ENCODE measurements around the gene DHRSX. TPM values are rescaled to one million over a fixed set of nuclear protein-coding genes. Genes with fewer than 3 reads are reported as not detected.

DHRSX gene
- total and polyA plus RNA-seq, 11 donors = 14.6 to 36.1 (median 24.1) TPM

DNA sequence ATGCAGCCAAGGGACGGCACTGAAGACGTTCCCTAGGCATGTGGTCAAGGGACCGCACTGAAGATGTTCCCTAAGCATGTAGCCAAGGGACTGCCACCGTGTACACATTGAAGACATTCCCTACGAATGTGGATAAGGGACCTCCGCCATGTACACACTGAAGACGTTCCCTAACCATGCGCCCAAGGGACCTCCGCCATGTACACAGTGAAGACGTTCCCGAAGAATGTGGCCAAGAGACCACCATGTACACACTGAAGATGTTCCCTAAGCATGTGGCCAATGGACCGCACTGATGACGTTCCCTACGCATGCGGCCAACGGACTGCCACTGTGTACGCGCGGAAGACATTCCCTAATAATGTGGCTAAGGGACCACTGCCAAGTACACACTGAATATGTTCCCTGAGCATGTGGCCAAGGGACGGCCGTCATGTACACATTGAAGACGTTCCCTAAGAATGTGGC is 48.4 kb downstream of the DHRSX start:
- peaks cover 0 to 7% (median 0%) of the 10 kb centered on the region in 12 donors for H3K4me1 ChIP-seq
- H3K9me3 ChIP-seq = peaks cover 0 to 4% (median 0%) of the 10 kb centered on the region in 12 donors
- intact Hi-C loops (cut with DNase I) = no loop called here
- no peak overlapping the region for H3K27ac ChIP-seq
- TF ChIP-seq POLR2A (IDR thresholded peaks at IDR 0.05) = no peak
- TF ChIP-seq CTCF (IDR thresholded peaks at IDR 0.05) = no peak
- DNase-seq (no peak), ATAC-seq (no peak)
- H3K27me3 ChIP-seq = no peaks in the 10 kb centered on the region
- no peak overlapping the region for H3K4me3 ChIP-seq
- 89 to 95% (median 93%) methylated on average over 22 of the region's 22 CpGs for WGBS, 4 donors
- peaks cover 0 to 5% (median 0%) of the 10 kb centered on the region in 9 donors for H3K36me3 ChIP-seq

DNA sequence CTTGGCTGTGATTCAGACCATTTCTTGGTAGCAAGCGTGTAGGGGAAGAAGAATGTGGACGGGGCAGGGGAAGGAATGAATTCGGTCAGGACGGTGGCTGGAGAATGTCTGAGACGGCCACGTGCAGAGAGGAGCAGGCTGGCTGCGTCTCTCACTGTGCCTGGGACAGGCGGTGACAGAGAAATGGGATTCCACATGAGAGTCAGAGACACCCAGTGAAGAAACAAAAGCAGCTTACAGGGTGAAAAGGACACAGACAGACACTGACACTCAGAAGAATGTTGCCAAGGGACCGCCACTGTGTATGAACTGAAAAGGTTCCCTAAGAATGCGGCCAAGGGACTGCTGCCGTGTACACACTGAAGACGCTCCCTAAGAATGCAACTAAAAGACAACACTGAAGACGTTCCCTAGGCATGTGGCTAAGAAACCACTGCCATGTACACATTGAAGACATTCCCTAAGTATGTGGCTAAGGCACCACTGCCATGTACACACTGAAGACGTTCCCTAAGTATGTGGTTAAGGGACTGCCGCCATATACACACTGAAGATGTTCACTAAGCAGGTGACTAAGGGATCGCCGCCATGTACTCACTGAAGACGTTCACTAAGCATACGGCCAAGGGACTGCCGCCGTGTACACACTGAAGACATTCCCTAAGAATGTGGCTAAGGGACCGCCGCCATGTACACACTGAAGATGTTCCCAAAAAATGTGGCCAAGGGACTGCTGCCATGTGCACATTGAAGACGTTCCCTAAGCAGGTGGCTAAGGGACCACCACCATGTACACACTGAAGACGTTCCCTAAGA is 49.1 kb downstream of the DHRSX start:
- intact Hi-C loops (cut with DNase I) = no loop called here
- DNase-seq (no peak), ATAC-seq (no peak)
- WGBS, 4 donors = 74 to 80% (median 76%) methylated on average over 25 of the region's 25 CpGs
- no peak overlapping the region for H3K4me3 ChIP-seq
- peaks cover 0 to 5% (median 0%) of the 10 kb centered on the region in 9 donors for H3K36me3 ChIP-seq
- peaks cover 0 to 4% (median 0%) of the 10 kb centered on the region in 12 donors for H3K9me3 ChIP-seq
- TF ChIP-seq POLR2A (IDR thresholded peaks at IDR 0.05) = no peak
- TF ChIP-seq CTCF (IDR thresholded peaks at IDR 0.05) = no peak
- H3K27ac ChIP-seq = no peak overlapping the region
- no peaks in the 10 kb centered on the region for H3K27me3 ChIP-seq
- H3K4me1 ChIP-seq = peaks cover 0 to 7% (median 0%) of the 10 kb centered on the region in 12 donors

- no peaks in the 10 kb centered on the region for H3K27me3 ChIP-seq
- H3K4me3 ChIP-seq = no peak overlapping the region
- H3K27ac ChIP-seq = no peak overlapping the region
- WGBS, 4 donors = 73 to 88% (median 74%) methylated on average over 5 of the region's 5 CpGs
- intact Hi-C loops (cut with DNase I) = no loop called here
- no peak for DNase-seq
- TF ChIP-seq CTCF (IDR thresholded peaks at IDR 0.05) = no peak
- no peak for TF ChIP-seq POLR2A (IDR thresholded peaks at IDR 0.05)
- H3K36me3 ChIP-seq = peaks cover 0 to 5% (median 0%) of the 10 kb centered on the region in 9 donors
- peaks cover 0 to 4% (median 0%) of the 10 kb centered on the region in 12 donors for H3K9me3 ChIP-seq
- no peak for ATAC-seq
- H3K4me1 ChIP-seq = peaks cover 0 to 7% (median 0%) of the 10 kb centered on the region in 12 donors
Observed at GRCh38 chrX:2450681-2451080, 50.1 kb downstream of the DHRSX start.

DNA sequence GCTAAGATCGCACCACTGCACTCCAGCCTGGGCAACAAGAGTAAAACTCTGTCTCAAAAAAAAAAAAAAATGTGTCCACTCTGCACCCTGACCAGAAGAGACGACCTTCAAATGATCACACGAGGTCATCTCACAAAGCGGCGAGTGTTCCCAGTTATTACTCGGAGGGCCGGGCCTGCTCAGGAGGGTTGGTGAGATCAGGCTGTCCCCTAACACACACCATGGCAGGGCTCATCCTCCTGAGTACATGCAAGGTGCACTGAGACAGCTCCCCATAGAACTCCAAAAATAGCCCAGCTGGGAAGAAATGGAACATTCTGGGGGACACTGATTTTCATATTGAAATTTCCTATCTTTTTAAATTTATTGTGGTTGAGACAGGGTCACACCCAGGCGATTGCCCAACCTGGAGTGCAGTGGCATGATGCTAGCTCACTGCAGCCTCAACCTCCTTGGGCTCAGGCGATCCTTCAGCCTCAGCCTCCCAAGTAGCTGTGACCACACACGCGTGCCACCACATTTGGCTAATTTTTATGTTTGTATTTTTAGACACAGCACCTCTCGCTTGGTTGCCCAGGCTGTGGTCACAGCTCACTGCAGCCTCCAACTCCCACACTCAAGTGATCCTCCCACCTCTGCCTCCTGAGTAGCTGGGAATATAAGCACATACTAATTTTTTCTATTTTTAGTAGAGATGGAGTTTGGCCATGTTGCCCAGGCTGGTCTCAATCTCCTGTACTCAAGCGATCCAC is 51.5 kb downstream of the DHRSX start:
- intact Hi-C loops (cut with DNase I) = no loop called here
- H3K27ac ChIP-seq = no peak overlapping the region
- peaks cover 0 to 4% (median 0%) of the 10 kb centered on the region in 12 donors for H3K9me3 ChIP-seq
- no peak overlapping the region for H3K4me3 ChIP-seq
- ATAC-seq (peak in 1 of 4 donors; percentile 55), DNase-seq (no peak)
- peaks cover 0 to 5% (median 0%) of the 10 kb centered on the region in 9 donors for H3K36me3 ChIP-seq
- TF ChIP-seq CTCF (IDR thresholded peaks at IDR 0.05) = no peak
- no peak for TF ChIP-seq POLR2A (IDR thresholded peaks at IDR 0.05)
- H3K4me1 ChIP-seq = peaks cover 0 to 7% (median 0%) of the 10 kb centered on the region in 12 donors
- H3K27me3 ChIP-seq = no peaks in the 10 kb centered on the region
- 91 to 98% (median 94%) methylated on average over 13 of the region's 13 CpGs for WGBS, 4 donors

All from heart left ventricle (tissue), 16 donors.